Right lobe of liver (tissue), 6 donors: ENCODE data around the gene RELL1. TPM values are rescaled to one million over a fixed set of nuclear protein-coding genes. Genes with fewer than 3 reads are reported as not detected.
A peak's percentile ranks its signal among the peaks of the same experiment; 100 is the strongest.

Experiments
- ATAC-seq, 4 donors: fragments of 200-7000 bp; cut with Tn5 transposase; one replicate each; pipeline ENCODE4 v1.9.1; 2020; ENCODE audit warnings: mild to moderate bottlenecking in 4 of 4, moderate library complexity in 4 of 4
- DNase-seq, 3 donors: peaks; one replicate each; pipeline ENCODE4 v3.0.0-alpha.2; 2020
- H3K27ac ChIP-seq, 3 donors: fragments of 200-600 bp; one replicate each; pipeline ENCODE4 v1.8.0; 2022
- H3K27me3 ChIP-seq, 2 donors: fragments of 200-600 bp; one replicate each; pipeline ENCODE4 v1.8.0; 2022
- H3K36me3 ChIP-seq, 4 donors: fragments of 200-600 bp; sonication (generic) in 1 of 4; one replicate each; pipeline versions ENCODE4 v1.5.1 to v1.8.0; 2017 to 2022; ENCODE audit warnings: control low read depth in 1 of 4
- H3K4me1 ChIP-seq, 4 donors: fragments of 200-600 bp; sonication (generic) in 1 of 4; one replicate each; pipeline versions ENCODE4 v1.5.1 to v1.8.0; 2017 to 2022; ENCODE audit warnings: control low read depth in 1 of 4
- H3K4me3 ChIP-seq, 3 donors: fragments of 200-600 bp; one replicate each; pipeline ENCODE4 v1.8.0; 2022
- H3K9me3 ChIP-seq, 4 donors: fragments of 200-600 bp; sonication (generic) in 1 of 4; one replicate each; pipeline versions ENCODE4 v1.5.1 to v1.8.0; 2017 to 2022; ENCODE audit warnings: control low read depth in 1 of 4
- CTCF ChIP-seq, 4 donors: fragments of 200-600 bp in 3 of 4; fragments of 450-650 bp in 1 of 4; IDR thresholded peaks; one replicate each; pipeline versions ENCODE4 v1.5.1 to v1.8.0; 2016 to 2022; ENCODE audit warnings: antibody characterized with exemption in 4 of 4, mild to moderate bottlenecking in 2 of 4
- POLR2A ChIP-seq: fragments of 450-650 bp; IDR thresholded peaks from one replicate; pipeline ENCODE4 v1.6.1; 2017; ENCODE audit warnings: antibody characterized with exemption, mild to moderate bottlenecking
- WGBS: methylation state at CpG from one replicate; pipeline ENCODE4 v1.1.6; 2018; ENCODE audit warnings: low coverage, low lambda C conversion rate; ENCODE audit not compliant: insufficient coverage; ENCODE audit errors: missing lambda C conversion rate; 5-methylcytosine and 5-hydroxymethylcytosine counted together
- intact Hi-C, 2 donors: fragments of 100-400 bp; cut with DNase I; formaldehyde crosslinking; loops; one replicate each; pipeline versions ENCODE4 v1.11.2 to v1.14.1; 2022
- total RNA-seq, 6 experiments: library from RNA; depleted of rRNA in 2 of 6; stranded (reverse); fragments of >200 nt in 2 of 6; fragmentation: NEBNext Ultra II Directional in 3 of 6; extraction: Animal tissue kit (Norgen Biotek cat#: 25700) in 3 of 6; gene quantifications; one replicate each; pipeline versions ENCODE4 v1.1.0 to v1.2.4, GENCODE V29; 2016 to 2023
- donor health status: DM: no; HTN: yes; CAD: no.
- donor health status: DM: no; HTN: no; CAD: no.
- donor health status: DM: no; HTN: no; CAD: no.
- donor health status: DM: no; HTN: yes; CAD: no.
- donor health status: DM: no; HTN: yes; CAD: no.

RELL1 gene
- total RNA-seq, 6 experiments from 2014 or later, result 5.7 to 14.6 (median 7.8) TPM

GRCh38 chr4:37685823-37686372 is 278 bp downstream of the RELL1 start:
- DNase-seq (peak in 1 of 3 donors; percentile 77), ATAC-seq (peak; percentile 4 to 28 (median 25))
- peak; percentile 97 for TF ChIP-seq POLR2A
- TF ChIP-seq CTCF (IDR thresholded peaks at IDR 0.05), result no peak
- H3K4me1 ChIP-seq, result peaks cover 0 to 28% (median 2%) of the 10 kb centered on the region in 4 donors
- WGBS, result 4% methylated on average over 10 of the region's 75 CpGs
- H3K4me3 ChIP-seq, result peak overlapping the region; percentile 67 to 97 (median 72)
- no peaks in the 10 kb centered on the region for H3K36me3 ChIP-seq
- peak overlapping the region; percentile 79 to 90 (median 89) for H3K27ac ChIP-seq
- intact Hi-C loops, result no loop called here
- H3K9me3 ChIP-seq, result no peaks in the 10 kb centered on the region
- no peaks in the 10 kb centered on the region for H3K27me3 ChIP-seq

- intact Hi-C loops, result no loop called here
- DNase-seq, result no peak
- TF ChIP-seq POLR2A (no peak), CTCF (IDR thresholded peaks at IDR 0.05) (no peak)
- Histone ChIP-seq H3K9me3 (no peaks in the 10 kb centered on the region), H3K27me3 (no peaks in the 10 kb centered on the region), H3K36me3 (no peaks in the 10 kb centered on the region), H3K4me3 (peak overlapping the region; percentile 67 to 97 (median 72)), H3K27ac (peak overlapping the region; percentile 79 to 90 (median 89)), H3K4me1 (peaks cover 0 to 28% (median 2%) of the 10 kb centered on the region in 4 donors)
- ATAC-seq, result no peak
- 3% methylated on average over 15 of the region's 16 CpGs for WGBS
Measured at GRCh38 chr4:37685161-37685822, 884 bp downstream of the RELL1 start.

- Histone ChIP-seq H3K4me3 (no peak overlapping the region), H3K9me3 (no peaks in the 10 kb centered on the region), H3K36me3 (no peaks in the 10 kb centered on the region), H3K27ac (no peak overlapping the region), H3K4me1 (peaks cover 0 to 28% (median 2%) of the 10 kb centered on the region in 4 donors), H3K27me3 (no peaks in the 10 kb centered on the region)
- no peak for ATAC-seq
- 97% methylated on average over 2 of the region's 2 CpGs for WGBS
- intact Hi-C loops, result loop anchor here in 1 of 2 donors (5.0 kb wide), 1 partner anchor 82 kb away; no protein-coding TSS in a partner anchor
- DNase-seq, result no peak
- TF ChIP-seq CTCF (IDR thresholded peaks at IDR 0.05) (no peak), POLR2A (no peak)
Measured at GRCh38 chr4:37684154-37684553, 2.0 kb downstream of the RELL1 start.

DNA sequence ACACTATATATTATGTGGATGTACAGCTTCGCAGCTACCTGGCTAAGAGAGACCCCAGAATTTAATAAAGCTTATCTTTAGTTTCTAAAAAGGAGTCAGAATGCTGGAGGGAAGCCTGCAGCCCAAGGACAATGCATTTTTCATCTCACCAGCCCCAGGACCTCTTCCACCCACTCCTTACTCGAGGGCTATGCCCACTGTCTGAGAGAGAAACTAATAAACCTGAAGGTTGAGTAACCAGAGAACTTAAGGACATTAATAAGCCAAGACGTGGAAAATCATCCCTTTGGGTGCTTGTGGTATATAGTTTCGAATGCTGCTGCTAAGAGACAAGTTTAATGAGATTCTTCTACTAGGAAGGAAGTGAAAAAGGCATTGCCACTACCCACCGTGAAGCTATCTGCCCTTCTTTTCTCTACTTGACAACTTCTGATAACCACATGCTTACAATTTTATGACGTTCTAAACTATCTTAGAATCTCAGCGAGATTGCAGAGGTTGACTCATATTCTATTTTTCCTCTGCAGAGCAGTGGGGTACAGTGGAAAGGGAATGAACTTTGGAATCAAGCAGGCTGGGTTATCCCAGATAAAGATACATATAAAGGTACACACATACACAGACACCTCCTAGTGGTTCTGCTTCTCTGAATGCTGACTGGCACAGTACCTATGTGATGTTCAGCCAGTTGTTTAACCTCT is 3.3 kb downstream of the RELL1 start:
- intact Hi-C loops, result loop anchor here in 1 of 2 donors (5.0 kb wide), 1 partner anchor 81 kb away; no protein-coding TSS in a partner anchor
- Histone ChIP-seq H3K4me3 (no peak overlapping the region), H3K27ac (peak overlapping the region; percentile 36 to 50 (median 40)), H3K9me3 (no peaks in the 10 kb centered on the region), H3K27me3 (no peaks in the 10 kb centered on the region), H3K36me3 (no peaks in the 10 kb centered on the region), H3K4me1 (peaks cover 0 to 28% (median 2%) of the 10 kb centered on the region in 4 donors)
- ATAC-seq (peak; percentile 14 to 32 (median 22)), DNase-seq (no peak)
- 24% methylated on average over 7 of the region's 7 CpGs for WGBS
- no peak for TF ChIP-seq POLR2A
- peak; percentile 45 to 61 (median 52) for TF ChIP-seq CTCF (IDR thresholded peaks at IDR 0.05)
